Epithelial cell of esophagus (primary cell): ENCODE results near the gene TMCO6.
A peak's percentile ranks its signal among the peaks of the same experiment; 100 is the strongest.

Source experiments
- DNase-seq: peaks from one replicate; pipeline ENCODE4 v3.0.0; 2010; ENCODE audit warnings: low read depth
- H3K4me3 ChIP-seq: 2 replicates; pipeline ENCODE4 v1.5.1; 2011; ENCODE audit warnings: mild to moderate bottlenecking, low read length, control low read depth
- TF ChIP-seq, protein P1 (sequence below): IDR thresholded peaks from 2 replicates; pipeline ENCODE4 v1.5.1; 2011; ENCODE audit warnings: low read depth, mild to moderate bottlenecking, low read length, control low read depth, inconsistent platforms; ENCODE audit not compliant: insufficient read depth; ENCODE audit errors: missing control alignments

TMCO6 gene

GRCh38 chr5:140674211-140674610, 35.0 kb downstream of the TMCO6 start:
- TF ChIP-seq, protein P1, sequence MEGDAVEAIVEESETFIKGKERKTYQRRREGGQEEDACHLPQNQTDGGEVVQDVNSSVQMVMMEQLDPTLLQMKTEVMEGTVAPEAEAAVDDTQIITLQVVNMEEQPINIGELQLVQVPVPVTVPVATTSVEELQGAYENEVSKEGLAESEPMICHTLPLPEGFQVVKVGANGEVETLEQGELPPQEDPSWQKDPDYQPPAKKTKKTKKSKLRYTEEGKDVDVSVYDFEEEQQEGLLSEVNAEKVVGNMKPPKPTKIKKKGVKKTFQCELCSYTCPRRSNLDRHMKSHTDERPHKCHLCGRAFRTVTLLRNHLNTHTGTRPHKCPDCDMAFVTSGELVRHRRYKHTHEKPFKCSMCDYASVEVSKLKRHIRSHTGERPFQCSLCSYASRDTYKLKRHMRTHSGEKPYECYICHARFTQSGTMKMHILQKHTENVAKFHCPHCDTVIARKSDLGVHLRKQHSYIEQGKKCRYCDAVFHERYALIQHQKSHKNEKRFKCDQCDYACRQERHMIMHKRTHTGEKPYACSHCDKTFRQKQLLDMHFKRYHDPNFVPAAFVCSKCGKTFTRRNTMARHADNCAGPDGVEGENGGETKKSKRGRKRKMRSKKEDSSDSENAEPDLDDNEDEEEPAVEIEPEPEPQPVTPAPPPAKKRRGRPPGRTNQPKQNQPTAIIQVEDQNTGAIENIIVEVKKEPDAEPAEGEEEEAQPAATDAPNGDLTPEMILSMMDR: no peak
- no peak overlapping the region for H3K4me3 ChIP-seq
- DNase-seq: no peak

DNA sequence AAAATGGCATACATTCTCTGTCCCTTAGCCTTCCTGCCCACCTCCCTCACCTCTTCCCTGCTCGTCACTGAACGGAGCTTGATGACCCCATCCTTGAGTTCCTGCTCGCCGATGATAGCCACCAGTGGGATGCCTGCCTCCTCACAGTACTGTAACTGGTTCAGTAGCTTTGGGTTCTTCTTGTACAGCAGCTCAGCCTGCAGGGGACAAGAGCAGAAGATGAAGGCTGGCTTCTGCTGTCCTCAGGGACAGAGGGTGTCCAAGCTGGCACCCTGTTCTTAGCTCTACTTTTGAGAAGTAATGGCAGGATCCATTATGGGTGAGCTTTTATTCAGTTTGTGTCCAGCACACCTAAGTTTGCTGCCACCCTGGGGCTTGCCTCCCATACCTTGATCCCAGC, 35.4 kb downstream of the TMCO6 start:
- TF ChIP-seq, protein P1: no peak
- DNase-seq: no peak
- no peak overlapping the region for H3K4me3 ChIP-seq

DNA sequence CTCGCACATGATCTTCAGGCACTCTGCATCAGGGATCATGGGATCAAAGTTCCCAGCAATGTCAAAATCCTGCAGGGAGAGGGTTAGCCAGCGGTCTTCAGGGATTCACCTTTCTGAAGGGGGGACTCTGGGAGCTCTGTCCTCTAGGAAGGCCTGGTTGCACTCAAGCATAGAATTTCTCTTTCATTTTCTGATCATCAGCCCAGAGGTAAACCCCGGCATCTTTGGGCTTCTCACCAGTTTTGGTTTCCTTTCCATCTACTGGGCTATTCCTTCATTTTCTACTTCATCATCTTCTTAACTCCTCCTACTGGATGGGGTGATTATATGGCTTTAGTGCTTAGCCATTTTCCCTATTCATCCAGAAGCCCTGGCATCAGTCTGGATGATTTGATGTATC, 38.7 kb downstream of the TMCO6 start:
- TF ChIP-seq, protein P1: no peak
- no peak for DNase-seq
- H3K4me3 ChIP-seq: no peak overlapping the region

DNA sequence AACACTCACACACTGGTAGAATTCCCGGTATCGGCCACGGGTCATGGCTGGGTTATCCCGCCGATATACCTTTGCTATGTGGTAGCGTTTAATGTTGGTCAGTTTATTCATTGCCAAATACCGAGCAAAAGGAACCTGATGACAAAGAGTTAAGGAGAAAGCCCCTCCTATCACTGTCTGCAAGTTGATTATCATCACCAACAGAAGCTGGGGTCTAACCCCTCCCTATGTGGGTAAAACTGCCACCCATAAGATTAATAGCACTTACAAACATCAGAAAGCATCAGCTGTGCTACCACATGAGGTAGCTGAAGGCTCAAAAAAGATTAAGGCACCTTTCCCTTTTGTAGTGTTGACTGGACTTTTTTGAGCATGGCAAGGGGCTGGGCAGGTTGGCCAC, 39.7 kb downstream of the TMCO6 start:
- TF ChIP-seq, protein P1: no peak
- DNase-seq: no peak

DNA sequence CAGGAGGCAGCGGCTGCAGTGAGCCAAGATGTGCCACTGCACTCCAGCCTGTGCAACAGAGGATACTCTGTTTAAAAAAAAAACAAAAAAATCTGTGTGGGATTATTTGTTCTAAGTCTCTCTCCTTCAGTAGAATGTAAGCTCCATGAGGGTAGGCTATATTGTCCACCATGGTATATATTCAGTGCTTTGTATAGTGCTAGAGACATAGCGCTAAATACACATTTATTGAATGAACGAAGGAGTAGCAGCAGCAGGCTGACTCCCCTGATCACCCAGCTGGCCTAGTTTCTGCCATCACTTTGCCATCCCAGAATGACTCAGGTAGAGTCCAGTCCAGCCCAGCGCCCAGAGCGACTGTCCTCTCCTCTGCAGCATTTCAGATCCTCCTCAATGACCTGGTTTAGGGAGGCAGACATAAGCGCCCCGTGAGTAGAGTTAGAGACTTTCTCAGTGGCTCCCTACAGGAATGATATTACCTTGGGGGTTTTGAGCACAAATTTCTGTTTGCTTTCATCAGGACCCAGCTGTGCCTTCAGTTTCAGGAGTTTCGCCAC, 51.2 kb downstream of the TMCO6 start:
- TF ChIP-seq, protein P1: no peak
- H3K4me3 ChIP-seq: peak overlapping the region; percentile 85
- no peak for DNase-seq

More for the DNA sequence above, 39.7 kb downstream of the TMCO6 start:
- H3K4me3 ChIP-seq: no peak overlapping the region

- peak within 1 kb of the TSS; percentile 85 for H3K4me3 ChIP-seq
- TF ChIP-seq, protein P1: no peak
- peak; percentile 98 for DNase-seq
Observed at GRCh38 chr5:140690941-140691924, 52.0 kb downstream of the TMCO6 start, which contains the start of the genes HARS1 and HARS2. Gene HARS1, minus strand, starts transcription at chr5:140691370. Its CDS starts 66 bp downstream, at chr5:140691304. Gene HARS2, plus strand, starts transcription at chr5:140691455. Its CDS starts 194 bp downstream, at chr5:140691649.
